HTR-8/SVneo (cell line): ENCODE data around the gene DZIP3.
"Not testable (repeated sequence)": the region's sequence is repeated elsewhere in the genome, so short reads cannot be mapped to it uniquely, and the experiment has no call there.

Source experiments
- DNase-seq: peaks from one replicate; pipeline ENCODE4 v3.0.0; 2011; ENCODE audit warnings: low spot score, mixed read lengths; ENCODE audit not compliant: insufficient read length
- FAIRE-seq: peaks from 2 replicates; lab custom pipeline; 2011; peaks lifted over from hg19 to GRCh38; lab: Jason Lieb, UNC

DZIP3 gene

GRCh38 chr3:108599677-108600409 lies 10.3 kb downstream of the DZIP3 start:
- FAIRE-seq: no peak
- DNase-seq: no peak

GRCh38 chr3:108602249-108602934 lies 12.9 kb downstream of the DZIP3 start:
- no peak for FAIRE-seq
- DNase-seq: no peak

- DNase-seq (no peak), FAIRE-seq (no peak)
These were observed 13.4 kb downstream of the DZIP3 start for GRCh38 chr3:108602935-108603294.

GRCh38 chr3:108603691-108604090 lies 14.2 kb downstream of the DZIP3 start:
- DNase-seq (no peak), FAIRE-seq (no peak)

GRCh38 chr3:108605028-108605427 lies 15.5 kb downstream of the DZIP3 start:
- FAIRE-seq: no peak
- no peak for DNase-seq

- FAIRE-seq: no peak
These were observed 16.0 kb downstream of the DZIP3 start for GRCh38 chr3:108605491-108605890.

GRCh38 chr3:108608750-108609149 lies 19.2 kb downstream of the DZIP3 start:
- no peak for FAIRE-seq

More at GRCh38 chr3:108605491-108605890, 16.0 kb downstream of the DZIP3 start:
- no peak for DNase-seq

GRCh38 chr3:108610651-108611050 lies 21.1 kb downstream of the DZIP3 start:
- FAIRE-seq: no peak
- no peak for DNase-seq

More at GRCh38 chr3:108608750-108609149, 19.2 kb downstream of the DZIP3 start:
- DNase-seq: no peak

- FAIRE-seq: not testable (repeated sequence)
These were observed 26.6 kb downstream of the DZIP3 start for GRCh38 chr3:108616090-108616489.

GRCh38 chr3:108620250-108620649 lies 30.7 kb downstream of the DZIP3 start:
- no peak for DNase-seq
- FAIRE-seq: no peak

More at GRCh38 chr3:108616090-108616489, 26.6 kb downstream of the DZIP3 start:
- not testable (repeated sequence) for DNase-seq

GRCh38 chr3:108623504-108623903 lies 34.0 kb downstream of the DZIP3 start:
- DNase-seq: no peak

GRCh38 chr3:108629974-108630373 lies 40.5 kb downstream of the DZIP3 start:
- FAIRE-seq: no peak
- DNase-seq: no peak

More at GRCh38 chr3:108623504-108623903, 34.0 kb downstream of the DZIP3 start:
- FAIRE-seq: no peak

GRCh38 chr3:108642526-108642925 lies 53.0 kb downstream of the DZIP3 start:
- no peak for DNase-seq
- FAIRE-seq: no peak

- DNase-seq (no peak), FAIRE-seq (no peak)
These were observed 55.8 kb downstream of the DZIP3 start for GRCh38 chr3:108645364-108645763.

GRCh38 chr3:108655664-108656063 lies 66.1 kb downstream of the DZIP3 start:
- DNase-seq, FAIRE-seq: not testable (repeated sequence)

GRCh38 chr3:108661699-108662098 lies 72.2 kb downstream of the DZIP3 start:
- DNase-seq (no peak), FAIRE-seq (no peak)

GRCh38 chr3:108662142-108662738 lies 72.7 kb downstream of the DZIP3 start:
- peak; percentile 42 for DNase-seq
- no peak for FAIRE-seq

- FAIRE-seq: no peak
These were observed 74.7 kb downstream of the DZIP3 start for GRCh38 chr3:108664266-108664665.

GRCh38 chr3:108667312-108667711 lies 77.8 kb downstream of the DZIP3 start:
- no peak for DNase-seq
- FAIRE-seq: no peak

More at GRCh38 chr3:108664266-108664665, 74.7 kb downstream of the DZIP3 start:
- DNase-seq: no peak

- FAIRE-seq (no peak), DNase-seq (no peak)
These were observed 79.7 kb downstream of the DZIP3 start for GRCh38 chr3:108669208-108669607.

GRCh38 chr3:108672701-108673100 lies 83.2 kb downstream of the DZIP3 start:
- FAIRE-seq (no peak), DNase-seq (no peak)
